HUES64 (cell line): ENCODE measurements around the gene GAB1.

Source experiments
- H3K27ac ChIP-seq: 2 replicates; pipeline ENCODE4 v1.7.0; 2013; ENCODE audit warnings: low read depth, low read length, inconsistent platforms
- H3K27me3 ChIP-seq: 2 replicates; pipeline ENCODE4 v1.6.1; 2013; ENCODE audit warnings: mild to moderate bottlenecking, low read length; ENCODE audit not compliant: insufficient read depth
- H3K36me3 ChIP-seq: 2 replicates; pipeline ENCODE4 v1.6.1; 2013; ENCODE audit warnings: mild to moderate bottlenecking, low read length; ENCODE audit not compliant: insufficient read depth
- H3K4me1 ChIP-seq: 2 replicates; pipeline ENCODE4 v1.6.1; 2013; ENCODE audit warnings: mild to moderate bottlenecking, low read length, moderate library complexity; ENCODE audit not compliant: insufficient read depth
- H3K4me3 ChIP-seq: 2 replicates; pipeline ENCODE4 v1.5.1; 2013; ENCODE audit warnings: mild to moderate bottlenecking, low read length, moderate library complexity
- H3K9ac ChIP-seq: 2 replicates; pipeline ENCODE4 v1.6.1; 2013; ENCODE audit warnings: mild to moderate bottlenecking, low read depth, low read length
- H3K9me3 ChIP-seq: 2 replicates; pipeline ENCODE4 v1.6.1; 2013; ENCODE audit warnings: low read depth, low read length; ENCODE audit not compliant: insufficient read depth
- WGBS: fragments of 150-250, 120-280 bp; methylation state at CpG from one replicate; pipeline ENCODE4 v1.1.7; 2013; ENCODE audit warnings: missing lambda C conversion rate; 5-methylcytosine and 5-hydroxymethylcytosine counted together

GAB1 gene

DNA sequence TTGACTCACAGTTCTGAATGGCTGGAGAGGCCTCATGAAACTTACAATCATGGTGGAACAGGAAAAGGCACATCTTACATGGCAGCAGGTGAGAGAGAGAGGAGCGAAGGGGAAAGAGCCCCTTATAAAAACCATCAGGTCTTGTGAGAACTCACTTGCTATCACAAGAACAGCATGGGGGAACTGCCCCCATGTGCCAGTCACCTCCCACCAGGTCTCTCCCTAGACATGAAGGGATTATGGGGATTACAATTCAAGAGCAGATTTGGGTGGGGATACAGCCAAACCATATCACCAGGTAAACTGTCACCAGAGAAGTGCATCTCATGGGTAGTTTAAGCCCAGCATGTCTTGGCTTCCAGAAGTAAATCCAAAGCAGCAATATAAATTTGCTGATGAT lies 169.4 kb downstream of the GAB1 start:
- H3K36me3 ChIP-seq: no peaks in the 10 kb centered on the region
- no peak overlapping the region for H3K4me3 ChIP-seq
- H3K27ac ChIP-seq: no peak overlapping the region
- 88% methylated on average over 1 of the region's 1 CpG for WGBS
- no peak overlapping the region for H3K9ac ChIP-seq
- no peaks in the 10 kb centered on the region for H3K4me1 ChIP-seq
- peaks cover 5% of the 10 kb centered on the region; the same call in 1 of the 2 replicates for H3K27me3 ChIP-seq
- no peaks in the 10 kb centered on the region for H3K9me3 ChIP-seq

DNA sequence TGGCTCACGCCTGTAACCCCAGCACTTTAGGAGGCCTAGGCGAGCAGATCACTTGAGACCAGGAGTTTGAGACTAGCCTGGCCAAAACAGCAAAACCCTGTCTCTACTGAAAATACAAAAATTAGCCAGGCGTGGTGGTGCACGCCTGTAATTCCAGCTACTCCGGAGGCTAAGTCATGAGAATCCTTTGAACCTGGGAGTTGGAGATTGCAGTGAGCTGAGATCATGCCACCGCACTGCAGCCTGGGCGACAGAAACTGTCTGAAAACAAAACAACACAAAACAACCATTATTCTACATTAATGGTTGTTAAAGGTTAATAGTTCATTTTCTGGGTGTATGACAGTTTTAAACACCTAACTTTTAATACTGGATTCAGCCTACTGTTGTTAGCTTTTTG lies 175.2 kb downstream of the GAB1 start:
- WGBS: 97% methylated on average over 6 of the region's 7 CpGs
- H3K4me1 ChIP-seq: peaks cover 13% of the 10 kb centered on the region

DNA sequence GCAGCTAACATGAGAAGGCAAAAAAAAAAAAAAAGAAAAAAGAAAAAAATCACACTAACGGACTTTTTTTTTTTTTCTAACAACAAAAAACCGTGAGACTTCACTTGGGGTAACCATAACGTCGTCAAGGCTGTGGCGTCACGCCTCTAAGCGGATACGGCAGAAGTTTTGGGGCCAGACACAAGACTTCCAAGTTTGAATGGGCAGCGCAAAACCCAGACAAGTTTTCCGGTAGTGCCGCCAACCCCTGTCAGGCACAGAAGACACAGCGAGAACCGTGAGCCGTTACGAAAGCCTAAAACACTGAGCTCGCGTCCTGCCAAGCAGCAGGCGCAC lies 176.3 kb downstream of the GAB1 start:
- H3K36me3 ChIP-seq: peaks cover 26% of the 10 kb centered on the region
- peak overlapping the region; percentile 98 for H3K4me3 ChIP-seq
- H3K9ac ChIP-seq: peak overlapping the region; percentile 94; the same call in 1 of the 2 replicates
- H3K27me3 ChIP-seq: peaks cover 5% of the 10 kb centered on the region; the same call in 1 of the 2 replicates
- under 1% methylated on average over 18 of the region's 18 CpGs for WGBS
- H3K9me3 ChIP-seq: no peaks in the 10 kb centered on the region
- H3K4me1 ChIP-seq: peaks cover 13% of the 10 kb centered on the region
- H3K27ac ChIP-seq: peak overlapping the region; percentile 94; the same call in 1 of the 2 replicates

More for the DNA sequence above, 175.2 kb downstream of the GAB1 start:
- Histone ChIP-seq H3K27me3 (peaks cover 5% of the 10 kb centered on the region; the same call in 1 of the 2 replicates), H3K4me3 (no peak overlapping the region), H3K9me3 (no peaks in the 10 kb centered on the region), H3K9ac (no peak overlapping the region), H3K36me3 (peaks cover 16% of the 10 kb centered on the region), H3K27ac (no peak overlapping the region)

DNA sequence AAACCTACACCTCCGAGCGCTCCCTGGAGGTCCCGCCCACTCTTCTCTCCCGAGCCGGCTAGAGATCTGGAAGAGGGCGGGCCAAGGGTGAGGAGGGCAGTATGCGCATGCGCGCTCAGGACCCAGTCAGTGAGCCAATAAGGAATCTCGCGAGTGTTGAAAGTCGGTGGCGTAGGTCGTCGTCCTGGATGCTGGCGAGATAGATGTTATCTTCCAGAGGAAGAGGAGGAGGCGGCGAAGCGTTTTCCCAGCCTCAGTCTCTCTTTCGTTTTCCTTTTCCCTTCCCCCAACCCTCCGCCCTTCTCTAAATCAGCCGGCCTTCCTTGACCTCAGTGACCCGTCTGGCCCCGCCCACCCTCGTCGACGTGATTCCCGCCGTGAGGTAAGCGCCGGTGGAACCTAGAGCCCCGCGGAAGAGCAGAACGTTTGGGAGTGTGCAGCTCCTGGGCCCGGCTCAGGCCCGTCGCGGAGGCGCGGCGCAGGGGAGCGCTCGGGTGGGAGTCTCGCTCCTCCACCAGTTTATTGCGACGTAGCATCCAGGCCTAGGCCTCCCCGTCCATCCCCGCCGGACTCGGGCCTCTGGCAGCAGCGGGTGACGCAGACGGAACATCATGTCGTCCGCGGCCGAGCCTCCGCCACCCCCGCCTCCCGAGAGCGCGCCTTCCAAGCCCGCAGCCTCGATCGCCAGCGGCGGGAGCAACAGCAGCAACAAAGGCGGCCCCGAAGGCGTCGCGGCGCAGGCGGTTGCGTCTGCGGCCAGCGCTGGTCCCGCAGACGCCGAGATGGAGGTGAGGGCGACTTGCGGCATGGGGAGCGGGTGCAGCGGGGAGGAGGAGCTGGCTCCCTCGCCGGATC lies 176.9 kb downstream of the GAB1 start, which contains the start of gene SMARCA5:
SMARCA5 (plus strand) TSS at position 389 of the 855 bp plus-strand sequence; CDS start at position 612, 223 bp downstream.
- Histone ChIP-seq H3K27me3 (peaks cover 5% of the 10 kb centered on the region; the same call in 1 of the 2 replicates), H3K9me3 (no peaks in the 10 kb centered on the region), H3K9ac (peak within 1 kb of the TSS; percentile 94), H3K4me3 (peak within 1 kb of the TSS; percentile 98), H3K4me1 (peaks cover 13% of the 10 kb centered on the region), H3K27ac (peak within 1 kb of the TSS; percentile 94), H3K36me3 (peaks cover 32% of the 10 kb centered on the region)
- under 1% methylated on average over 85 of the region's 86 CpGs for WGBS

DNA sequence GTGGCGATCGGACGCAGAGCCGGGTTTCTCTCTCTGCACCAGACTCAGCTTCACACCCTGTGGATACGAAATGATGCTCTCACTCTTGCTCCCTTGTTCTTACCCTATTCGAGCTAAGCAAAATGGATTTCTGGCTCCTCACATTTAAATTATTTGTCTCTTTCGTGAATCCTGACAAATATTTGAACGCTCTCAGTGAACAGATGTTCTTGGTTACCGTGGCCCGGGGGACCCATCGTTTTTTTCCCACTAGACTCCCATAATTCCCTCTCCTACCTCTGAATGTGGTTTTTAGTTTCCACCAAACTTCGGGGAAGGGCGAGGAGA lies 177.5 kb downstream of the GAB1 start:
- Histone ChIP-seq H3K36me3 (peaks cover 38% of the 10 kb centered on the region), H3K9me3 (no peaks in the 10 kb centered on the region), H3K4me3 (peak overlapping the region; percentile 98), H3K27me3 (peaks cover 5% of the 10 kb centered on the region; the same call in 1 of the 2 replicates), H3K9ac (peak overlapping the region; percentile 94), H3K4me1 (peaks cover 13% of the 10 kb centered on the region), H3K27ac (peak overlapping the region; percentile 94)
- WGBS: under 1% methylated on average over 13 of the region's 13 CpGs

DNA sequence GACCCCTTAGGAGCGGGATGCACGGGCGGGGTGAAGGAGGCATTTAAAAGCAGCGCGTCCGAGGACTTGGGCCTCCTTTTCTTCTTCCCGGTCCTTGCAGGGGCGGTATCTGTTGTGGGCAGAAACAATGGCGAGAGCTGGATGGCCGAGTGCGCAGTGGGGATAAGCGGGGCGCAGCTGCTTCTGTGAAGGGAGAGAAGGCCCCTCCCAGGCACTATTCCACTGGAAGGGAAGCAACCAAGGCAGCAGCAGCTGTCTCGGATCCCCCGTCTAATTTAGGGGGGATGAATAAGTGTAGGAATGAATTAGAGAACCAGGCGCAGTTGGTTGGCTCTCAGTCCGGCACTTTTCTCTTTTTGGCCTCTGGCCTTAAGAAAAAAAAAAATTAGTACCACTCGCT lies 177.8 kb downstream of the GAB1 start:
- Histone ChIP-seq H3K27ac (peak overlapping the region; percentile 94), H3K36me3 (peaks cover 42% of the 10 kb centered on the region), H3K9ac (peak overlapping the region; percentile 94), H3K27me3 (peaks cover 5% of the 10 kb centered on the region; the same call in 1 of the 2 replicates), H3K4me1 (peaks cover 13% of the 10 kb centered on the region), H3K9me3 (no peaks in the 10 kb centered on the region), H3K4me3 (peak overlapping the region; percentile 98)
- WGBS: 2% methylated on average over 18 of the region's 18 CpGs

DNA sequence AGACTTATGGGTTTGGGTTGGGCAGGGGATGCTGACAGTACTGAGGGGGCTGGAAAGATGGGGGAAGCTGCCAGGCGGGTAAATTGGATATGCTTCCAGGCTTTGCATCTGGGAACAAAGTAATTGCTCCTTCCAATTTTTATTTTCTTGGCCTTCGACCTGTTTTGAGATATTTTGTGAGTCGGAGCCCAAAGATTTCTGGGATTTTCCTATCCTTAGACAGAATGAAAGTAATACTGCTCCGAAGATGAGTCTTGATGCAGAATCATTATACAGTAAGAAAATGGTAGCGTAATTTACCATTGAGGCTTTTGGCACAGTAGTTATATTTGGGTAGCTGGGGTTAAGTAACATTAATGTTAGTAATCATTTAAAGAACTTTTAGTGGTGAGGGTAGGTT lies 178.2 kb downstream of the GAB1 start:
- WGBS: 15% methylated on average over 5 of the region's 5 CpGs
- Histone ChIP-seq H3K27ac (no peak overlapping the region), H3K27me3 (peaks cover 5% of the 10 kb centered on the region; the same call in 1 of the 2 replicates), H3K9me3 (no peaks in the 10 kb centered on the region), H3K4me1 (peaks cover 13% of the 10 kb centered on the region), H3K4me3 (peak overlapping the region; percentile 98), H3K9ac (peak overlapping the region; percentile 94), H3K36me3 (peaks cover 46% of the 10 kb centered on the region)

DNA sequence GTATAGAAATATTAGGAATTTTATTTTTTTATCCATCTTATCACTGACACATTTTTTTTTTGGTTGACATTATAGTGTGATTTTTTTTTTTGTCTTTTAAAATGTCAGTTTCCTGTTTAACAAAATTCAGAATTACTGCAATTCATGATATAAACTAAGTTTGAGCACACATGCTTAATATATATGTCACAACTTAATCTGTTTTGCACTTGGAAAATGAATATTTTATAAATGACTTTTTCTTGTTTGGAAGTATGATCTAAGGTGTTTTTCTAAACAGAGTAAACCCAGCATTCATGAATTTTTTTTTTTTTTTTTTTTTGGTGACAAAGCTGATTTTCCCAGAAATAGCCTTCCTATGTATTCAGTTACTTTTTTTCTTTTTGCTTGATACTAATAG lies 179.2 kb downstream of the GAB1 start:
- peaks cover 13% of the 10 kb centered on the region for H3K4me1 ChIP-seq
- H3K36me3 ChIP-seq: peaks cover 56% of the 10 kb centered on the region
- H3K4me3 ChIP-seq: peak overlapping the region; percentile 98
- H3K9ac ChIP-seq: peak overlapping the region; percentile 94; the same call in 1 of the 2 replicates
- H3K27me3 ChIP-seq: no peaks in the 10 kb centered on the region
- no peak overlapping the region for H3K27ac ChIP-seq
- no peaks in the 10 kb centered on the region for H3K9me3 ChIP-seq

DNA sequence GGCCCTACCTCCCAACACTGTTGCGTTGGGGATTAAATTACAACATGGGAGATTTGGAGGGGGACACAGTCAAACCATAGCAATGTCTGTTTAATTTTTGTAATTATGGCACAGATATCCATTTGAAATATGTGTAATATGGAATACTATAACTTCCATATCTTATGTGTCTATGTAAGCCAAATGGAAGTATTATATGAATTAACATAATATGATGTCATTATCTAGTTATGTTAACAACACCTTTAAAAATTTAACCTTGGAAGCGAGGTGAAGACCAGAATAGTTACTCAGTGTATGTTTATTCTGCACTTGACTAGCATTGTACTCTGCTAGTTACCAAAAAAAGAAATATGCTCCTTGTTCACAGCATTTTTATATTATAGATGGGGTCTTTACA lies 181.1 kb downstream of the GAB1 start:
- 83% methylated on average over 1 of the region's 2 CpGs for WGBS
- Histone ChIP-seq H3K27ac (no peak overlapping the region), H3K27me3 (no peaks in the 10 kb centered on the region), H3K36me3 (peaks cover 74% of the 10 kb centered on the region), H3K4me3 (no peak overlapping the region), H3K9me3 (no peaks in the 10 kb centered on the region), H3K9ac (no peak overlapping the region), H3K4me1 (peaks cover 13% of the 10 kb centered on the region)
